ENCODE measurements around the gene ELOVL6.
"Not testable (repeated sequence)": the region's sequence is repeated elsewhere in the genome, so short reads cannot be mapped to it uniquely, and the experiment has no call there.

The ELOVL6 gene, protein sequence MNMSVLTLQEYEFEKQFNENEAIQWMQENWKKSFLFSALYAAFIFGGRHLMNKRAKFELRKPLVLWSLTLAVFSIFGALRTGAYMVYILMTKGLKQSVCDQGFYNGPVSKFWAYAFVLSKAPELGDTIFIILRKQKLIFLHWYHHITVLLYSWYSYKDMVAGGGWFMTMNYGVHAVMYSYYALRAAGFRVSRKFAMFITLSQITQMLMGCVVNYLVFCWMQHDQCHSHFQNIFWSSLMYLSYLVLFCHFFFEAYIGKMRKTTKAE

DNA sequence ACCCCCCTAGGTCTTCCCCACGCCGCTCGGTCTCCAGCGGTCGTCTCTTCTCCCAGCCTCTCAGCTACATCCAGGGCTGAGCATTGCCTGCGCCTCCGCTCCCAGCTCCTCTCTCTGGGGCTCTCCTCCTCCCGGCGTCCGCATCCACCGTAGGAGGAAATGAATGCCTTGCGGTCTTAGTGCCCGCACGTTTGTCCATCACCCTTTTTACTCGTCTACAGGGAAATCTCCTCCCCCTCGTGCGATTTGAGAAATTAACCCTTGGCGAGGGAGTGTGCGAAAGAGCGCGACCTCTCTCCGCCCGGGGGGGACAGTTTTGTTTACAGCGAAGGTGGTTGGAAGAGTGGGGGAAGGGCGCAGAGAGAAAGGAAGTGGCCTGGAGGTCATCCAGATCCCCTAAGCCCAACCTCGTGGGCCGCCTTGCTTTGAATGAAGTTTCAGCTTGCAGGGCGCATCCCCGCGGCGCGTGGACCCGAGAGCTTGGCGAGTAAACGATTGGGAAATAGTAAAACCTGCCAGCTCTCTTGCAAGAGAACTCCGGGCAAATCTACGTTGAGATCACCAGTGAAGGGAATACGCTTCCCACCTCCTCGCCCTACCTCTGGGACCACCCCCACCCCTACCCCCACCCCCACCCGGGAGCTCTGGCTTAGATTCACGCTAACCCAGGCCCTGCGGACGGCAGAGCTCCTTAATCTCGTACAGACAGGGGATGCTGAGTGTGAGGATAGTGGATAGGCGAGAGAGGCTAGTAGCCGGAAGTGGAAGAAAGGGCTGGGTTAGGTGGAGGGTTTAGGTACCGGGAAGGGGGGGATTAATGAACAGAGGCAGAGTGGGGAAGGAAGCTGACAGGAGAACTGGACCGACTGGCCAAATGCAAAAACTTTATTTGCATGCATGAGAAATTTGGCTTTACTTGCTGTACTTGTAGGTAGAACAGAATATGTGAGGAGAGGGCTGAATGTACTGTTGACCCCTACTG lies at the start of gene ELOVL6:
TSS of gene ELOVL6 (minus strand) at position 181 of the 982 bp plus-strand sequence. CDS start 280 bp downstream, outside the sequence.
- DNase-seq (ENCODE audit: low read depth in 2 of 3, low spot score in 1 of 3) = peak; percentile 14 to 32 (median 25)

DNA sequence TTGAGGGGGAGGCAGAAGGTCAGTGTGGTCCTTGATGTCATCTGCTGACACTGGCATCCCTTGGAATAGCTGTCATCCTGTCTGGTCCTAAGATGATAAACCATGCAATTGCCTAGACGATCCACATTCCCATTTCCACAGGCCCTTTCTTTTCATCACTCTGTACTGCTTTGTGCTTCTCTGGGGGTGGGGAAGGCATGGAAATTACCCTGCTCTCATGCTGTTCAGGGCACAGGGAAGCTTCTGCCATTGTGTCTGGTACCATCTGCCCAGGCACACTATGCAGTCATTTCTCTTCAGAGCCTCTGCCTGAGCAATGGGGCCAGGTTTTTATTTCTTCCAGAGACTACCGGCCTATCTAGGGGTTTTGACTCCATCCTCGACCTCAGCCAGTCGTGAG lies 49.7 kb upstream of the ELOVL6 start:
- DNase-seq (ENCODE audit: low read depth in 2 of 3, low spot score in 1 of 3) = no peak

DNA sequence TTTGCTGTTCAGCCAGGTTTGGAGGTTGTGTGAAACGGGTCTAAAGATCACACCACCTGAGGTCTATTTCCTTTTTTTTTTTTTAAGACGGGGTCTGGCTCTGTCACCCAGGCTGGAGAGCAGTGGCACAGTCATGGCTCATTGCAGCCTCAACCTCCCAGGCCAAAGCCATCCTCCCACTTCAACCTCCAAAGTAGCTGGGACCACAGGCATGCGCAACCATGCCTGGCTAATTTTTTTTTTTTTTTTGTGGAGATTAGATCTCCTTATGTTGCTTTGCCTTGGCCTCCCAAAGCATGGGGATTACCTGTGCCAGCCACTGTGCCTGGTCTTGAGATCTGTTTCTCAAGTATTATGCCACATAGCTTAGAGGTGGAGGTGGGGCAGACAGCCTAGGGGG lies 49.2 kb upstream of the ELOVL6 start:
- DNase-seq (ENCODE audit: low read depth in 2 of 3, low spot score in 1 of 3) = no peak

DNA sequence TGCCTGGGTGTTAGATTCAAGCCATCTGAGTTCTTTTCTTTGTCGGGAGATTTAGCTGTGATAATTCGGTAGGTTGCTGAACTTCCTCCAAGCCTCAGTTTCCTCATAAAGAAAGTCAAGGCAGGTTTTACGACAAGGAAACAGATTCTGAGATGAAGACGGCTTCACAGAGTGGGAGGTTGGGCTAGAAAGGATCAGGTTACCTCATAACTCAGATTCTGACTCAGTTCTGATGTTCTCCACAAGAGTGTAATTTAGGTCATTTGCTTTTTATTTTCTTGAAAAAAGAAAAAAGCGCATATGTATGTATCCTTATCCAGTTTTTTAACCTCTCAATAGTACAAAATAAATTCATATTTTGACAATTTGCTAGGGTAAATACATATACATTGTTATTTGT lies 47.2 kb upstream of the ELOVL6 start:
- no peak for DNase-seq (ENCODE audit: low read depth in 2 of 3, low spot score in 1 of 3)

DNA sequence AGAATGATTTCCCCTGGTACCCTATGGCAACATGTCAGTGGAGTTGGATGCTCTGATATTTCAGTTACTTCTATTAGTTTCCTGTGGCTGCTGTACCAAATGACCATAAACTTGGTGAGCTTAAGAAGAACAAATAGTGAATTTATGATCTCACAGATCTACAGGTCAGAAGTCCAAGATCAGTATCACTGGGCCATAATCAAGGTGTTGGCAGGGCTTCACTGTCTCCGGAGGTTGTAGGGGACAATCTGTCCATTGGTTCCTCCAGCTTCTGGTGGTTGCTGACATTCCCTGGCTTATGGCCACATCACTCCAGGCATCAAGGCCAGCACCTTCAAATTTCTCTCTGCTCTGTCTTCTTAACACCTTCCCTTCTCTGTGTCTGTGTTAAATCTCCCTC lies 37.9 kb upstream of the ELOVL6 start:
- no peak for DNase-seq (ENCODE audit: low read depth in 2 of 3, low spot score in 1 of 3)

DNA sequence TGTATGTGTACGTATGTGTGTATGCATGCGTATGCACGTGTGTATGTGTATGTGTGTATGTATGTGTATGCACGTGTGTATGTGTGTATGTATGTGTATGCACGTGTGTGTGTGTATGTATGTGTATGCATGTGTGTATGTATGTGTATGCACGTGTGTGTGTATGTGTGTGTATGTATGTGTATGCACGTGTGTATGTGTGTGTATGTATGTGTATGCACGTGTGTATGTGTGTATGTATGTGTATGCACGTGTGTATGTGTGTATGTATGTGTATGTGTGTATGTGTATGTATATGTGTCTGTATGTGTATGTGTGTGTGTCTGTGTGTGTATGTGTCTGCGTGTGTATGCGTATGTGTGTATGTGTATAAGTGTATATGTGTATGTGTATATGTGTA lies 35.2 kb upstream of the ELOVL6 start:
- not testable (repeated sequence) for DNase-seq (ENCODE audit: low read depth in 2 of 3, low spot score in 1 of 3)

DNA sequence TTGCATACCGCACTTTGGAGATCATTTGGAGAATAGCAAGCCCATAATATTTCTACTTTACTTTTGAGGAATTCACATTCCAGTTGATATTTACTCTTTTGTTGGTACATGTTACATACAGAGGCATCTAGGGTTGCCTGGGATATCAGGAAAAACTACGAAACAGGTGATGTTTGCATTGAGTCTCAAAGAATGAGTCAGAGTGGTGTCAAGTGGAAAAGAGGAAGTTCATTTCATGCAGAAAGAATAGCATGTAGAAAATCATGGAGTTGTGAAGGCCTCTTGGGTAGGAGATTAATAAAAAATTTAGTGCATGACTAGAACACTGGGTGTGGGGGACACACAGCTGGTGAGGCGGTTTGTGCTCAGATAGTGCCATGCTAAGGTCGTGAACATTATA lies 33.5 kb upstream of the ELOVL6 start:
- DNase-seq (ENCODE audit: low read depth in 2 of 3, low spot score in 1 of 3) = no peak

DNA sequence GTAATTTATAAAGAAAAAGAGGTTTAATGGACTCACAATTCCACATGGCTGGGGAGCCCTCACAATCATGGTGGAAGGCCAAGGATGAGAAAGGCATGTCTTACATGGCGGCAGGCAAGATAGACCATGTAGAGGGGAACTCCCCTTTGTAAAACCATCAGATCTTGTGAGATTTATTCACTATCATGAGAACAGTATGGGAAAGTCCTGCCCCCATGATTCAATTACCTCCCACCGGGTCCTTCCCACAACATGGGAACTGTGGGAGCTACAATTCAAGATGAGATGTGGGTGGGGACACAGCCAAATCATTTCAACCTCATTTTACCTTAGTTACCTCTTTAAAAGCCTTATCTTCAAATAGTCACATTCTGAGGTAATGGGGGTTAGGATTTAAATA lies 30.9 kb upstream of the ELOVL6 start:
- DNase-seq (ENCODE audit: low read depth in 2 of 3, low spot score in 1 of 3) = no peak

DNA sequence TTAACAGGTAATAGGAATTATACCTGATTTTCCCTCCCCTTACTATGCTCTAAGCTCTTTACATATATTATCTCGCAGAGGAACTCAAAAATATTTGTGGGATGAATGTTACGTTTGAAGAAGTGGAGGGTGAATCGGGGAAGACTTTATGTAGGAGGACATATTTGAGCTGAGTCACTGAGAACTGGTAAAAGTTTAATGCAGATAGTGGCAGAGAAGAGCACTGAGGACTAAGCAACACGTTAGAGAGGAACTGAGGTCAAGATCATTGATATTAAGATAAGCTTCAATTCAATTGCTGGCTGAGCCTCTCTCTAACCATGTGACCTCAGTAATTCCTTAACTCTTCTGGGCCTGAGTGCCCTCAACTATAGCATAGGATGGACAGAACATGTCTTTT lies 26.4 kb upstream of the ELOVL6 start:
- DNase-seq (ENCODE audit: low read depth in 2 of 3, low spot score in 1 of 3) = no peak

DNA sequence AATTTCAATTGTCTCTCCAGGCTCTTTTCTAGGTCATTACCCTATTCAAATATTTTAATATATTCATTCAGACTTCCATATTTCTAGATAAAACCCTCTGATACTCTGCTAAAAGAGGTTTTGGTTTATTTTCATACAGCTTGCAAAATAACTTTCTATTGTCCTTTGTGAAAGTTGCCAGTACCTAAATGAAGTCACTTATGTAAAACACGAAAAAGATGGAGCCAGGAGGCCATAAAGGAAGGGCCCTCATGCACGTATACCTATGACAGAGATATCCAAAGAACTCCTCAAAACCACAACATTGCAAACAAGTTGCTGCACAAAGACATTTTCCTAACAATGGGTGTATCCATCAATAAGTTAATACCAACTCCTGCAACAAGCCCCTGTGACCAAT lies 25.7 kb upstream of the ELOVL6 start:
- DNase-seq (ENCODE audit: low read depth in 2 of 3, low spot score in 1 of 3) = no peak

DNA sequence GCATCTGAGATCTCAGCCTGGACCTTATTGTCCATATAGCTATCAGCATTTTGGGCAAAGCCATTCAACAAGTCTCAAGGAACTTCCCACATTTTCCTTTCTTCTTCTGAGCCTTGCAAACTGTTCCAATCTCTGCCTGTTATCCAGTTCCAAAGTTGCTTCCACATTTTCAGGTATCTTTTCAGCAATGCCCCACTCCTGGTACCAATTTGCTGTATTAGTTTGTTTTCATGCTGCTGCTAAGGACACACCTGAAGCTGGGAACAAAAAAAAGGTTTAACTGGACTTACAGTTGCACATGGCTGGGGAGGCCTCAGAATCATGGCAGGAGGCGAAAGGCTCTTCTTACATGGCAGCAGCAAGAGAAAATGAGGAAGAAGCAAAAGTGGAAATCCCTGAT lies 20.5 kb upstream of the ELOVL6 start:
- DNase-seq (ENCODE audit: low read depth in 2 of 3, low spot score in 1 of 3) = not testable (repeated sequence)

DNA sequence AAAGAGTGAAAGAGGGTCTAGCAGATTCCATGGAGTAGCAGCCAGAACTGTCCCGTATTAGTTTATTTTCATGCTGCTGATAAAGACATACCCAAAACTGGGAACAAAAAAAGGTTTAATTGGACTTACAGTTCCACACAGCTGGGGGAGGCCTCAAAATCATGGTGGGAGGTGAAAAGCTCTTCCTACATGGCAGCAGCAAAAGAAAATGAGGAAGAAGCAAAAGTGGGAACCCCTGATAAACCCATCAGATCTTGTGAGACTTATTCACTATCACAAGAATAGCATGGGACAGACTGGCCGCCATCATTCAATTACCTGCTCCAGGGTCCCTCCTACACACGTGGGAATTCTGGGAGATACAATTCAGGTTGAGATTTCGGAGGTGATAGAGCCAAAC lies 18.8 kb upstream of the ELOVL6 start:
- not testable (repeated sequence) for DNase-seq (ENCODE audit: low read depth in 2 of 3, low spot score in 1 of 3)

DNA sequence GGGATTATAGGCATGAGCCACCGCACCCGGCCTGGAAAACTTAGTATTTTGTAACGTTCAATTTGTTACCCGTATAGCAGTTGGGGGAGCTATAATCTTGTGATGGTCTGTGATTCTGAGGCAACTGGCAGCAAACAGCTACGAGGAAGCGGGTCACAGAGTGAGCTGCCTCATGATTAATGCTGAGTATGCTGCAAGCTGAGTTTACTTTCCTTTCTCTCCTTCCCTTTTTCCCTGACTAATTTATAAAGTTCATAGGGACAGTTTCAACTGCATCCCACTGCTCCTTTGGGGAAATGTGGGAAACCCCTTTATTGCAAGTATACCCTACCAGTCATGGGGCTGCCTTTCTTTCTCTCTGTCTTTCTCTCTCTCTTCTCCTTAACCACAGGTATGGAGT lies 17.7 kb upstream of the ELOVL6 start:
- DNase-seq (ENCODE audit: low read depth in 2 of 3, low spot score in 1 of 3) = no peak

DNA sequence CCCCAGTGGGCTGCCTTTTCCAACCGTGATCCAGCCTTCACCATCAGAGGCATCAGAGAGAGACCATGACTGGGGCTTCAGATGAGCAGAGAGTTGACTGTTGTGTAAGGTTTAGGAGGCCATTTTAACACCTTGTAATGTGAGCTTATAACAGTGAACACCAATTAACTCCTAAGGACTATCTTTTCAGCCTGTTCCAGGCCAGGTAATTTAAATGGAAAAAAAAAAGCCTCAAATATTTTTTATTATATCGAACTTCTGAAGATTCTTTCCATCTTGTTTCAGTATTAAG lies 13.3 kb upstream of the ELOVL6 start:
- no peak for DNase-seq (ENCODE audit: low read depth in 2 of 3, low spot score in 1 of 3)

DNA sequence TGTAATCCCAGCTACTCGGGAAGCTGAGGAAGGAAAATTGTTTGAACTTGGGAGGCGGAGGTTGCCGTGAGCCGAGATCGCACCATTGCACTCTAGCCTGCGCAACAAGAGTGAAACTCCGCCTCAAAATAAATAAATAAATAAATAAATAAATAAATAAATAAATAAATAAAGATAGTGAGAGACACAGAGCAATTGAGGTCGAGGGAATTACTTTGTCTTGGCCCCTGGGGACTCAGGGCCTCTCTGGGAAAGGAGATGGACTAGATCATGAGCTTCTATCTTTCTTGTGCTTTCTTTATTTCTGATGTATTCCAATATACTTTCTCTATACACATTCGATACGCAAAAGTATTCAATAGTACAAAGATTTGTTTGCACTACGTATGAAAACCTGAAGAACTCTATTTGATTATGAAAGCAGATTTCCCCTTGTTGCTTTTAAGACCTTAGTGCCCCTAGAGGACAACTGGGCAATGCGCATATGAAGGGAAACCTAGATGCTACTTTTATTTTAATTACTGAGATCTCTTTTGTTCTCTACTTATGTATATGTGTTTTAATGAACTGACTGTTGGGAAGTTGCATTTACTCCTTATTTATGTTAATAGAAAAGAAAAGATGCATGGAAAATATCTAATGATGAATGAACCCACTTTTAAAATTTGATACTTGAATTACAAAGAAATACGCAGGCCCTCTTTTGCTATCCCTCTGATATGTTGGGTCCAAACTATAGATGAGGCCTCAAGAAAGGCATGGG lies 12.8 kb upstream of the ELOVL6 start:
- peak in 1 of 3 donors; percentile 9 for DNase-seq (ENCODE audit: low read depth in 2 of 3, low spot score in 1 of 3)

DNA sequence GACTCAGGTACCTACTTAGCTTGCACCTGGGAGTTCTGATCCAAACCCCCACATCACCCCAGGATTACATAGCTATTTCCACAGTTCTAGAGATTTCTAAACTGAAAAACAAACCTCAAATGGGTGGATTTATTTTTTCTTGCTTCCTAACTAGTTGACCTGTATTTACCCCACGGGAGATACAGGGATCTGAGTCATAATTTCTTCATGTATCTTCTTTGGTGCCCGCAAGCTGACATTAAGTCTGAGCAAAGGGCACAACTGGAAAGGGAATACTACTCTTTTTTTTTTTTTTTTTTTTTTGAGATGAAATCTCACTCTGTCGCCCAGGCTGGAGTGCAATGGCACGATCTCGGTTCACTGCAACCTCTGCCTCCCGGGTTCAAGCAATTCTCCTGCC lies 10.0 kb upstream of the ELOVL6 start:
- DNase-seq (ENCODE audit: low read depth in 2 of 3, low spot score in 1 of 3) = no peak

DNA sequence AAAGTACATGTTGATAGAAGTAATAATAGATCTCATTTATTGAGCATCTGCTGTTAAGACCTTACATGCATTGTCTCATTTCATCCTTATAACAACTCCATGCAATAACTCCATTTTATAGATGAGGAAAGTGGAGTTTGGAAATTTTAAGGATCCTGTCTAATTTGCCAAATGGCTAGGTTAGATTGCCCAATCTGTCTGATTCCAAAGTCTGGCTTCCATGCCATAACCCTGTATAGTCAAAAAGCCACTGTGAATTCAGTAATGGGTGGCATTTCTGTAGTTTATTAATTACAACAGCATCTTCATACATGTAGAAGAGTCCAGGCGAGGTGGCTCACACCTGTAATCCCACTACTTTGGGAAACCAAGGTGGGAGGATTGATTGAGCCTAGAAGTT lies 8.8 kb upstream of the ELOVL6 start:
- DNase-seq (ENCODE audit: low read depth in 2 of 3, low spot score in 1 of 3) = no peak

DNA sequence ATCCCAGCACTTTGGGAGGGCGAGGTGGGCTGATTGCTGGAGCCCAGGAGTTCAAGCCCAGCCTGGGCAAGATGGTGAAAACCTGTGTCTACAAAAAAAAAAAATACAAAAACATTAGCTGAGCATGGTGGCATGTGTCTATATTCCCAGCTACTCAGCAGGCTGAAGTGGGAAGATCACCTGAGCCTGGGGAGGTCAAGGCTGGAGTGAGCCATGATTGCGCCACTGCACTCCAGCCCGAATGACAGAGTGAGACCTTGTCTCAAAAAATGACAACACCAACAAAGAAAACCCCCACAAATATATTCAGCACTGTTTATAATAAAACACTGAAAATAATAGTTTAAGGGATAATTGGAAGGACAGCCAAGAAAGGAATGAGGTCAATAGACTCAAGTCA lies 3.6 kb upstream of the ELOVL6 start:
- DNase-seq (ENCODE audit: low read depth in 2 of 3, low spot score in 1 of 3) = no peak

DNA sequence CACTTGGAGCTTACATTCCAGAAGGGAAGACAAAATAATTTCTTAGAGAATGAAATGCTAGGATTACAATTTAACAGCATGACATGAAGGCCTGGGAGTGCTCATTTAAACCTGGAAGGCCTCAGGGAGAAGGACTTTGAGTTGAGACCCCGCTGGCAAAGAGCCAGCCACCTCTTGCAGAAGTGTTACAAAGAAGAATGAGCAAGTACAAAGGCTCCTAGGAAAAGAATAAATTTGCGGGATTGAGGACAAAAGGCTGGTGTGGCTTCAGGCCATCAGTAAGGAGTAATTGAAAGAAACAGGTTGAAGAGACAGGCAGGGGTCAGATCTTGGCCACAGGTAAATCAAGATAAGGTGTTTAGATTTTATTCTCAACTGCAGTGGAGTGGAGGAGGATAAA lies 3.1 kb upstream of the ELOVL6 start:
- DNase-seq (ENCODE audit: low read depth in 2 of 3, low spot score in 1 of 3) = no peak

DNA sequence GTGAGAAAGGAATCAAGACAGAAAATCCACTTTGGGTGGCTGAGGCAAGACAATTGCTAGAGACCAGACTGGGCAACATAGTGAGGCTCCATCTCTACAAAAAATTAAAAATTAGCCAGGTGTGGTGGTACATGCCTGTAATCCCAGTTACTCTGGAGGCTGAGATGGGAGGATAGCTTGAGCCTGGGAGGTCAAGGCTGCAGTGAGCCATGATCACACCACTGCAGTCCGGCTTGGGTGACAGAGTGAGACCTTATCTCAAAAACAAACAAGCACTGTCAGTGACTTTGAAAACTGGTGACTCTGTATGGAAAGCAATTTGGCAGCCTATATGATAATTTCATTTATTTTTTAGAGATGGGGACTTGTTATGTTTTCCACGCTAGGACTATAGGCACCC lies 2.3 kb upstream of the ELOVL6 start:
- no peak for DNase-seq (ENCODE audit: low read depth in 2 of 3, low spot score in 1 of 3)

DNA sequence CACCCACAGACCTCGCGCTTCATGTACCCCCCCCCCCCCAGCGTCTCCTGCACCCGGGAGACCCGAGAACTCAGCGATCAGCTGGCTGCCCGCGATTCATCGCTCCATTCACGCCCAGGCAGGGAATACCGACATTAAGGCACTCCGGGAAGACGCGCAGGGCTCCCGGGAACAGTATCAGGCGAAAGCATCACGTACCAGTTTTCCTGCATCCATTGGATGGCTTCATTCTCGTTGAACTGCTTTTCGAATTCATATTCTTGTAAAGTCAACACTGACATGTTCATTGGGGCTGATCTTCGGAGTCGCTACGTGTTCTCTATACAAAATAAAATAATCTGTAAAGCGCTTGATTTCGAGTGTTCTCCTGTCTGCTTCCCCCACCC lies 373 bp downstream of the ELOVL6 start:
- no peak for DNase-seq (ENCODE audit: low read depth in 2 of 3, low spot score in 1 of 3)

DNA sequence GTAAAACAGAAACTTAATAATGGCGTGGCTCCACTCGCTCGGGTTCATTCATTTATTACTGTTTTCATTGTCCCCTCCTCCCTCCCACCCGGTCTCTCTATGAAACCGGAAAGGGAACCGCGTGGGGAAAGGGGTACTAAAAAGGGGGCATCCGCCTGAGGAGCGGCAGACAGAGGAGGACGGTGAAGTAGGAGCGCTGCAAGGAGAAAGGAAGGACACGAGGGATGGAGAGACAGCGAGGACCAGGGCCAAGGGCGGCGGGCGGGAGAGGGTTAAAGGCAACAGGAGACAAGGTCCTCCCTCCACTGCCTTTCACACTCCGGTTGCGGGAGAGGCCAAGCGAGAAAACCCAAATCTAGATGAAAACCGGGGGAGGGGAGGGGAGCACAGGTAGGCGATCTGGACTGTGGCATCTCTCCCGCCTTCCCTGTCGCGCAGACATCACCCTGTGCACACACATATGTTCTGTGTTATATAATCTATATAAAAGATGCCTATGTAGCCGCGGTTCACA lies 829 bp downstream of the ELOVL6 start:
- DNase-seq (ENCODE audit: low read depth in 2 of 3, low spot score in 1 of 3) = peak; percentile 35 to 48 (median 43)
